K562 (cell line): ENCODE data around the gene PHLDA3. TPM values are rescaled to one million over a fixed set of nuclear protein-coding genes. Genes with fewer than 3 reads are reported as not detected.

ENCODE experiments used
- ARID4B ChIP-seq: sonication (generic); formaldehyde crosslinking; IDR thresholded peaks from 2 replicates; pipeline ENCODE4 v1.8.0; 2022; ENCODE audit warnings: mild to moderate bottlenecking, missing genetic modification reagents
- BDP1 ChIP-seq: IDR thresholded peaks from 3 replicates; pipeline ENCODE4 v1.6.1; 2011; ENCODE audit not compliant: insufficient read length, insufficient read depth
- CTCFL ChIP-seq: IDR thresholded peaks from 2 replicates; pipeline ENCODE4 v1.6.1; 2011; ENCODE audit warnings: borderline replicate concordance, low read depth, mild to moderate bottlenecking, moderate library complexity, low read length; ENCODE audit not compliant: insufficient read depth, poor library complexity, severe bottlenecking
- EGR1 ChIP-seq: fragments of 450-650 bp; conservative IDR thresholded peaks from 2 replicates; pipeline ENCODE4 v1.6.1; 2017; ENCODE audit warnings: mild to moderate bottlenecking
- GABPB2 ChIP-seq: fragments of 250-450 bp; sonication (Bioruptor Pico); conservative IDR thresholded peaks from 2 replicates; pipeline ENCODE4 v1.5.1; 2021; ENCODE audit warnings: mild to moderate bottlenecking
- GMEB1 ChIP-seq: fragments of 250-450 bp; sonication (Bioruptor Pico); IDR thresholded peaks from 2 replicates; pipeline ENCODE4 v1.4.0; 2020; ENCODE audit warnings: mild to moderate bottlenecking
- HSF4 ChIP-seq: fragments of 250-450 bp; sonication (Bioruptor Pico); IDR thresholded peaks from 2 replicates; pipeline ENCODE4 v2.1.2; 2022; ENCODE audit warnings: mild to moderate bottlenecking, moderate library complexity, borderline replicate concordance
- MXI1 ChIP-seq: IDR thresholded peaks from 2 replicates; pipeline ENCODE4 v1.6.1; 2011; ENCODE audit warnings: low read depth, mild to moderate bottlenecking, improper control_type of control experiment, low read length
- NFRKB ChIP-seq: fragments of 450-650 bp; IDR thresholded peaks from 2 replicates; pipeline ENCODE4 v1.6.1; 2016; ENCODE audit warnings: low read depth
- RB1 ChIP-seq: fragments of 450-650 bp; IDR thresholded peaks from 2 replicates; pipeline ENCODE4 v1.6.1; 2017; ENCODE audit warnings: low read depth, mild to moderate bottlenecking
- SRF ChIP-seq, 2 experiments: fragments of 250-450, 450-650 bp in 1 of 2; sonication (Bioruptor Pico) in 1 of 2; sonication (generic) in 1 of 2; formaldehyde crosslinking; IDR thresholded peaks; 2 replicates each; pipeline versions ENCODE4 v1.5.0 to v1.5.1; 2020 to 2022; ENCODE audit warnings: mild to moderate bottlenecking in 1 of 2, missing genetic modification reagents in 1 of 2
- STAT5A ChIP-seq: IDR thresholded peaks from 2 replicates; pipeline ENCODE4 v1.6.1; 2012; ENCODE audit warnings: low read length, inconsistent platforms, borderline replicate concordance
- TEAD1 ChIP-seq, 2 experiments: fragments of 450-650 bp in 1 of 2; sonication (generic) in 1 of 2; formaldehyde crosslinking; IDR thresholded peaks; 2 replicates each; pipeline versions ENCODE4 v1.4.0 to v1.8.0; 2020 to 2022; ENCODE audit warnings: mild to moderate bottlenecking in 2 of 2, missing genetic modification reagents in 1 of 2
- U2AF2 ChIP-seq: fragments of 200-400 bp; formaldehyde crosslinking; optimal IDR thresholded peaks from 2 replicates; pipeline ENCODE3; 2017; ENCODE audit warnings: low read depth, mild to moderate bottlenecking, low read length
- ZNF449 ChIP-seq: fragments of 250-450 bp; sonication (Bioruptor Pico); IDR thresholded peaks from 2 replicates; pipeline ENCODE4 v1.8.0; 2022; ENCODE audit warnings: moderate library complexity, mild to moderate bottlenecking, inconsistent platforms
- ZNF583 ChIP-seq: fragments of 250-450 bp; sonication (Bioruptor Pico); IDR thresholded peaks from 2 replicates; pipeline ENCODE4 v1.4.0; 2020
- ZZZ3 ChIP-seq: fragments of 450-650 bp; IDR thresholded peaks from 2 replicates; pipeline ENCODE4 v1.6.1; 2016; ENCODE audit warnings: antibody characterized with exemption, mild to moderate bottlenecking, moderate library complexity
- polyA plus RNA-seq, 8 experiments: library from polyadenylated mRNA; depleted of rRNA in 4 of 8; stranded (reverse) in 5 of 8; unstranded in 3 of 8; fragments of >200 nt; fragmentation: Nextera tagmentation in 2 of 8; fragmentation: Illumina TruSeq in 1 of 8; extraction: Ambion mirVana in 2 of 8; extraction: Trizol in 1 of 8; gene quantifications; 2 replicates each; pipeline versions ENCODE4 v1.2.1 to v1.2.3, GENCODE V29; 2011 to 2014; ENCODE audit warnings: inconsistent platforms in 1 of 8, missing spikeins in 1 of 8
- total RNA-seq, 7 experiments: library from RNA; depleted of rRNA in 6 of 7; stranded (reverse); fragments of >200 nt in 6 of 7; fragmentation: Illumina TruSeq in 2 of 7; extraction: Trizol in 2 of 7; gene quantifications; 2 replicates each; pipeline versions ENCODE4 v1.2.1 to v1.2.3, GENCODE V29; 2011 to 2021; ENCODE audit warnings: low replicate concordance in 1 of 7

The PHLDA3 gene
- total and polyA plus RNA-seq, 9 of the 15 experiments (the other 6 are each of a cell fraction or from before 2014, with no cell fraction given): 0.11 to 0.27 TPM; not detected in 7

DNA sequence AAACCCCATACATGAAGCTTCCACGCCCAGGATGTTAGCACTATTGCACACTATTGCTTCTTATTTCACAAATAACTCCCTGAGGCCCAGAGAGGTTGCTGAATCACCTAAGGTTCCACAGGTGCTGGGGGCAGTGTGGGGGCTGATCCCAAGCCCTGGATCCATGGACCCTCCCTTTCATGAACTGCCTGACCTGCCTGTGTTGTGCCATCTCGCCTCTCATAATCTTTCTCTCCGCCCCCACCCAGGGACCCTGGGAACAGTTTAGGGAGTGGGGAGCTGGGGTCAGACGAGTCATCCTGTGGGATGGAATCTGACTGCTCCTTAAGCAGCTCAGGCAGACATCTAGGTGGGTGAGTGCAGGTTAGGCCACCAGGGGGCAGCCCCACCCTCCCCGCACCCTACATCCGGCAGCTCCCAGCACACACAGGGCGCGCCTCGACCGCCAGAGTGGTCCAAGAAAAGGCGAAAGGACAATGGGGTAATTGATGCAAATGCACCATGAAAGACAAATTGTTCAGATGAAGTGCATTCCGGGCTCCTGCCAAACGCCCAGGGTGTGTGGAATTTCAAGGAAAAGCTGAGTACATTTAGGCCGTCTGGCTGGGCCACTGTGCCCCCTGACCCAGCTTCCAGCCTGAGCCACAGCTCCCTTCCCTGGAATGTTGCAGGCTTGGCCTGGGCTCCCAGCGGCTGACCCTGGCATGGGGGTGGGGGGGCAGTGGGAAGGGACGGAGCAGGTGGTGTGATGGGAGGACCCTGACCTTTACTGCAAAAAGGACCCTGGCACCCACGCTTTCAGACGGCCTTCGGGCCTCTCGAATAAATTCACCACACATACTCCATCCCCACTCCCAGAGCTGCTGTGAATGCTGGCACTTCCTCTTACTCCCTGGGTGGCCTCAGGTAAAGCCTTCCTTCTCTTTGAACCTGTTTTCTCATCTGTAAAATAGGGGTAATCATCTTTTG is 20.8 kb downstream of the PHLDA3 start (continued):
- TF ChIP-seq CTCFL (peak; percentile 78), STAT5A (no peak), GABPB2 (CRISPR knock-in tag) (no peak), MXI1 (no peak), U2AF2 (no peak), SRF (CRISPR knock-in tag; IDR thresholded peaks at IDR 0.05) (0 out of 4 replicates have a peak, but pooled peaks of 1 of the 2 experiments have one; percentile 58), EGR1 (0 out of 2 replicates have a peak, but pooled peaks have one; percentile 9), BDP1 (no peak), HSF4 (CRISPR knock-in tag) (no peak), RB1 (peak; percentile 83; the same call in 1 of the 2 replicates), ZZZ3 (no peak), ZNF449 (no peak), GMEB1 (CRISPR knock-in tag) (no peak), ARID4B (CRISPR knock-in tag) (no peak), NFRKB (no peak), TEAD1 (CRISPR knock-in tag; IDR thresholded peaks at IDR 0.05) (peak in 1 of 2 experiments; percentile 62; a peak in 1 of 4 replicates), ZNF583 (CRISPR knock-in tag) (no peak)
